ENCODE measurements around the gene HJURP.

Gene HJURP

GRCh38 chr2:233838726-233839446, 15.4 kb downstream of the HJURP start:
- H3K4me1 ChIP-seq (ENCODE audit: control insufficient read depth, insufficient read depth, low read length, poor library complexity, severe bottlenecking) = peaks cover 3% of the 10 kb centered on the region

GRCh38 chr2:233838251-233838650, 16.1 kb downstream of the HJURP start:
- H3K27ac ChIP-seq (ENCODE audit: low read depth, low read length, severe bottlenecking) = no peak overlapping the region
- H3K36me3 ChIP-seq (ENCODE audit: control insufficient read depth, insufficient read depth, low read length) = peaks cover 94% of the 10 kb centered on the region
- H3K4me3 ChIP-seq (ENCODE audit: extremely low read depth, insufficient read depth, low read length, poor library complexity, severe bottlenecking) = no peak overlapping the region
- 83 to 90% methylated on average over 6 to 7 of the region's 7 CpGs for WGBS, 2 experiments (ENCODE audit: insufficient coverage in 2 of 2)
- H3K4me1 ChIP-seq (ENCODE audit: control insufficient read depth, insufficient read depth, low read length, poor library complexity, severe bottlenecking) = peaks cover 3% of the 10 kb centered on the region
- H3K9me3 ChIP-seq (ENCODE audit: control insufficient read depth, low read length) = no peaks in the 10 kb centered on the region

More at GRCh38 chr2:233838726-233839446, 15.4 kb downstream of the HJURP start:
- no peaks in the 10 kb centered on the region for H3K9me3 ChIP-seq (ENCODE audit: control insufficient read depth, low read length)
- H3K4me3 ChIP-seq (ENCODE audit: extremely low read depth, insufficient read depth, low read length, poor library complexity, severe bottlenecking) = no peak overlapping the region
- no peak overlapping the region for H3K27ac ChIP-seq (ENCODE audit: low read depth, low read length, severe bottlenecking)
- peaks cover 100% of the 10 kb centered on the region for H3K36me3 ChIP-seq (ENCODE audit: control insufficient read depth, insufficient read depth, low read length)
- 88 to 95% methylated on average over 7 to 8 of the region's 12 CpGs for WGBS, 2 experiments (ENCODE audit: insufficient coverage in 2 of 2)

GRCh38 chr2:233837694-233838229, 16.6 kb downstream of the HJURP start:
- H3K36me3 ChIP-seq (ENCODE audit: control insufficient read depth, insufficient read depth, low read length) = peaks cover 89% of the 10 kb centered on the region
- no peaks in the 10 kb centered on the region for H3K9me3 ChIP-seq (ENCODE audit: control insufficient read depth, low read length)
- WGBS, 2 experiments (ENCODE audit: insufficient coverage in 2 of 2) = 97 to 100% methylated on average over 3 to 6 of the region's 9 CpGs
- H3K4me3 ChIP-seq (ENCODE audit: extremely low read depth, insufficient read depth, low read length, poor library complexity, severe bottlenecking) = no peak overlapping the region
- no peak overlapping the region for H3K27ac ChIP-seq (ENCODE audit: low read depth, low read length, severe bottlenecking)
- peaks cover 3% of the 10 kb centered on the region for H3K4me1 ChIP-seq (ENCODE audit: control insufficient read depth, insufficient read depth, low read length, poor library complexity, severe bottlenecking)

- Histone ChIP-seq H3K36me3 (ENCODE audit: control insufficient read depth, insufficient read depth, low read length) (peaks cover 75% of the 10 kb centered on the region), H3K4me1 (ENCODE audit: control insufficient read depth, insufficient read depth, low read length, poor library complexity, severe bottlenecking) (peaks cover 3% of the 10 kb centered on the region), H3K9me3 (ENCODE audit: control insufficient read depth, low read length) (no peaks in the 10 kb centered on the region), H3K4me3 (ENCODE audit: extremely low read depth, insufficient read depth, low read length, poor library complexity, severe bottlenecking) (no peak overlapping the region), H3K27ac (ENCODE audit: low read depth, low read length, severe bottlenecking) (no peak overlapping the region)
- WGBS, 2 experiments (ENCODE audit: insufficient coverage in 2 of 2) = 80 to 100% methylated on average over 1 to 3 of the region's 7 CpGs
Observed at GRCh38 chr2:233836359-233836758, 18.0 kb downstream of the HJURP start.

GRCh38 chr2:233835230-233836186, 18.8 kb downstream of the HJURP start:
- no peak overlapping the region for H3K4me3 ChIP-seq (ENCODE audit: extremely low read depth, insufficient read depth, low read length, poor library complexity, severe bottlenecking)
- peaks cover 3% of the 10 kb centered on the region for H3K4me1 ChIP-seq (ENCODE audit: control insufficient read depth, insufficient read depth, low read length, poor library complexity, severe bottlenecking)
- WGBS, 2 experiments (ENCODE audit: insufficient coverage in 2 of 2) = 97 to 98% methylated on average over 5 to 8 of the region's 14 CpGs
- no peak overlapping the region for H3K27ac ChIP-seq (ENCODE audit: low read depth, low read length, severe bottlenecking)
- no peaks in the 10 kb centered on the region for H3K9me3 ChIP-seq (ENCODE audit: control insufficient read depth, low read length)
- H3K36me3 ChIP-seq (ENCODE audit: control insufficient read depth, insufficient read depth, low read length) = peaks cover 66% of the 10 kb centered on the region

DNA sequence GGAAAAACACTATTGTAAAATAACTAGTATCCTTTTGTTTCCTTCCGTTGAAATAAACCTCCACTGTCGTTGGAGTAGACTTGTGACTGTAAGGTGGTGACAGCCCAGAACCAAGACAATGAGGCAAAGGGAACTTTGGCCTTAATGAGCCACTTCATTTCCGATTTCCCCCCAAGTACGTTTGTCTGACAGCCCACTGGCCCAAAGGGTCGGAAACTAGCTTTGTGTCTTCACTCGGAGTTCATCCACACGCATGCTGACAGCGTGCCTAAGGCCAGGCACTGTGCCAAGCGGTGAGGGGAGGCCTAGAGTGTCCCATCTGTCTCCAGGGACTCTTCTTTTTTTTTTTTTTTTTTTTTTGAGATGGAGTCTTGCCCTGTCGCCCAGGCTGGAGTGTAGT, 21.0 kb downstream of the HJURP start:
- Histone ChIP-seq H3K9me3 (ENCODE audit: control insufficient read depth, low read length) (no peaks in the 10 kb centered on the region), H3K36me3 (ENCODE audit: control insufficient read depth, insufficient read depth, low read length) (peaks cover 45% of the 10 kb centered on the region), H3K4me3 (ENCODE audit: extremely low read depth, insufficient read depth, low read length, poor library complexity, severe bottlenecking) (no peak overlapping the region), H3K27ac (ENCODE audit: low read depth, low read length, severe bottlenecking) (peak overlapping the region; percentile 10), H3K4me1 (ENCODE audit: control insufficient read depth, insufficient read depth, low read length, poor library complexity, severe bottlenecking) (no peaks in the 10 kb centered on the region)
- WGBS, 2 experiments (ENCODE audit: insufficient coverage in 2 of 2) = 93% methylated on average over 9 of the region's 10 CpGs

- H3K4me1 ChIP-seq (ENCODE audit: control insufficient read depth, insufficient read depth, low read length, poor library complexity, severe bottlenecking) = no peaks in the 10 kb centered on the region
- peaks cover 40% of the 10 kb centered on the region for H3K36me3 ChIP-seq (ENCODE audit: control insufficient read depth, insufficient read depth, low read length)
- no peaks in the 10 kb centered on the region for H3K9me3 ChIP-seq (ENCODE audit: control insufficient read depth, low read length)
- 24 to 36% methylated on average over 3 to 5 of the region's 7 CpGs for WGBS, 2 experiments (ENCODE audit: insufficient coverage in 2 of 2)
- no peak overlapping the region for H3K4me3 ChIP-seq (ENCODE audit: extremely low read depth, insufficient read depth, low read length, poor library complexity, severe bottlenecking)
- peak overlapping the region; percentile 10 for H3K27ac ChIP-seq (ENCODE audit: low read depth, low read length, severe bottlenecking)
Observed at GRCh38 chr2:233832869-233833311, 21.4 kb downstream of the HJURP start.

GRCh38 chr2:233832414-233832813, 21.9 kb downstream of the HJURP start:
- WGBS, 2 experiments (ENCODE audit: insufficient coverage in 2 of 2) = 80 to 92% methylated on average over 5 to 8 of the region's 9 CpGs
- peaks cover 35% of the 10 kb centered on the region for H3K36me3 ChIP-seq (ENCODE audit: control insufficient read depth, insufficient read depth, low read length)
- no peaks in the 10 kb centered on the region for H3K9me3 ChIP-seq (ENCODE audit: control insufficient read depth, low read length)
- no peaks in the 10 kb centered on the region for H3K4me1 ChIP-seq (ENCODE audit: control insufficient read depth, insufficient read depth, low read length, poor library complexity, severe bottlenecking)
- H3K27ac ChIP-seq (ENCODE audit: low read depth, low read length, severe bottlenecking) = no peak overlapping the region
- H3K4me3 ChIP-seq (ENCODE audit: extremely low read depth, insufficient read depth, low read length, poor library complexity, severe bottlenecking) = no peak overlapping the region

GRCh38 chr2:233831861-233832260, 22.5 kb downstream of the HJURP start:
- no peak overlapping the region for H3K4me3 ChIP-seq (ENCODE audit: extremely low read depth, insufficient read depth, low read length, poor library complexity, severe bottlenecking)
- peaks cover 30% of the 10 kb centered on the region for H3K36me3 ChIP-seq (ENCODE audit: control insufficient read depth, insufficient read depth, low read length)
- no peak overlapping the region for H3K27ac ChIP-seq (ENCODE audit: low read depth, low read length, severe bottlenecking)
- H3K9me3 ChIP-seq (ENCODE audit: control insufficient read depth, low read length) = no peaks in the 10 kb centered on the region
- no peaks in the 10 kb centered on the region for H3K4me1 ChIP-seq (ENCODE audit: control insufficient read depth, insufficient read depth, low read length, poor library complexity, severe bottlenecking)
- WGBS, 2 experiments (ENCODE audit: insufficient coverage in 2 of 2) = 88 to 97% methylated on average over 6 of the region's 6 CpGs

GRCh38 chr2:233831011-233831721, 23.2 kb downstream of the HJURP start:
- 94 to 96% methylated on average over 13 to 14 of the region's 14 CpGs for WGBS, 2 experiments (ENCODE audit: insufficient coverage in 2 of 2)
- Histone ChIP-seq H3K4me1 (ENCODE audit: control insufficient read depth, insufficient read depth, low read length, poor library complexity, severe bottlenecking) (no peaks in the 10 kb centered on the region), H3K9me3 (ENCODE audit: control insufficient read depth, low read length) (peaks cover 3% of the 10 kb centered on the region), H3K4me3 (ENCODE audit: extremely low read depth, insufficient read depth, low read length, poor library complexity, severe bottlenecking) (no peak overlapping the region), H3K27ac (ENCODE audit: low read depth, low read length, severe bottlenecking) (no peak overlapping the region), H3K36me3 (ENCODE audit: control insufficient read depth, insufficient read depth, low read length) (peaks cover 23% of the 10 kb centered on the region)

Measured in mesodermal cell (in vitro differentiated cells).